KMS-11 (cell line): ENCODE data around the gene GPR75.

ENCODE experiments used
- H2AFZ ChIP-seq: fragments of 200-600 bp; sonication (generic); 2 replicates; pipeline ENCODE4 v1.6.1; 2016; ENCODE audit warnings: antibody characterized with exemption, mixed run types, low read depth
- H3K27ac ChIP-seq: fragments of 200-600 bp; sonication (generic); 2 replicates; pipeline ENCODE4 v1.6.1; 2016; ENCODE audit warnings: mild to moderate bottlenecking, mixed run types
- H3K27me3 ChIP-seq: fragments of 200-600 bp; sonication (generic); 2 replicates; pipeline ENCODE4 v1.6.1; 2017; ENCODE audit warnings: mild to moderate bottlenecking, low read depth, mixed run types, moderate library complexity; ENCODE audit not compliant: insufficient read depth
- H3K36me3 ChIP-seq: fragments of 200-600 bp; sonication (generic); 2 replicates; pipeline ENCODE4 v1.6.1; 2017; ENCODE audit warnings: mild to moderate bottlenecking, mixed run types; ENCODE audit not compliant: insufficient read depth
- H3K4me1 ChIP-seq: fragments of 200-600 bp; sonication (generic); 2 replicates; pipeline ENCODE4 v1.6.1; 2016; ENCODE audit warnings: mild to moderate bottlenecking, low read depth, mixed run types; ENCODE audit not compliant: poor library complexity, severe bottlenecking
- H3K4me2 ChIP-seq: fragments of 200-600 bp; sonication (generic); 2 replicates; pipeline ENCODE4 v1.7.0; 2016; ENCODE audit warnings: mild to moderate bottlenecking, mixed run types
- H3K4me3 ChIP-seq: fragments of 200-600 bp; sonication (generic); IDR thresholded peaks from 2 replicates; pipeline ENCODE4 v1.6.1; 2017; ENCODE audit warnings: low read depth, low read length, mixed read lengths; ENCODE audit not compliant: insufficient read depth
- H3K79me2 ChIP-seq: fragments of 200-600 bp; sonication (generic); 2 replicates; pipeline ENCODE4 v1.6.1; 2016; ENCODE audit warnings: low read depth, mixed run types; ENCODE audit not compliant: insufficient read depth
- H3K9ac ChIP-seq: fragments of 200-600 bp; sonication (generic); 2 replicates; pipeline ENCODE4 v1.6.1; 2016; ENCODE audit warnings: mild to moderate bottlenecking, mixed run types
- H4K20me1 ChIP-seq: fragments of 200-600 bp; sonication (generic); 2 replicates; pipeline ENCODE4 v1.6.1; 2016; ENCODE audit warnings: mild to moderate bottlenecking, mixed run types; ENCODE audit not compliant: insufficient read depth
- CTCF ChIP-seq: fragments of 200-600 bp; sonication (generic); conservative IDR thresholded peaks from 2 replicates; pipeline ENCODE4 v1.6.1; 2017; ENCODE audit warnings: low read depth, mild to moderate bottlenecking, antibody characterized with exemption, low read length, moderate library complexity, mixed read lengths

GPR75 gene

GRCh38 chr2:53881986-53882385, 22.2 kb upstream of the GPR75 start:
- Histone ChIP-seq H3K4me1 (no peaks in the 10 kb centered on the region), H3K79me2 (no peaks in the 10 kb centered on the region), H3K9ac (no peak overlapping the region), H3K27me3 (no peaks in the 10 kb centered on the region), H3K4me2 (no peak overlapping the region), H3K27ac (no peak overlapping the region), H4K20me1 (no peaks in the 10 kb centered on the region), H3K4me3 (no peak overlapping the region), H2AFZ (no peak overlapping the region), H3K36me3 (0 out of 2 replicates have a peak, but pooled peaks cover 3% of the 10 kb centered on the region)
- TF ChIP-seq CTCF: no peak

DNA sequence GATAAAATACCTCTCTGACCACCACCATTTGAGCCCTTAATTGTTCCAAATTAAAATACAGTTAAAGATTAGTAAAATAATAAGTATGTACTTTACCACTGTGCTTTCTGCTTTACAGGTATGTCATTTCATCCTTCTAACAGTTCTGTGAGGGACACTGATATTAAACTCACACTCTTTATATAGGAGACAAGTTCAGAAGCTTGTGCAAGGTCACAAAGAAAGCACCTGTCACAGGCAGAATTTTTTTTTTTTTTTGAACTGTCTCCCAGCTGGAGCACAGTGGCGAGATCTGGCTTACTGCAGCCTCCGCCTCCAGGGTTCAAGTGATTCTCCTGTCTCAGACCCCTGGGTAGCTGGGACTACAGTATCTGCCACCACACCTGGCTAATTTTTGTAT, 21.6 kb upstream of the GPR75 start:
- Histone ChIP-seq H3K4me2 (no peak overlapping the region), H3K79me2 (no peaks in the 10 kb centered on the region), H4K20me1 (no peaks in the 10 kb centered on the region), H3K4me1 (no peaks in the 10 kb centered on the region), H3K4me3 (no peak overlapping the region), H3K36me3 (0 out of 2 replicates have a peak, but pooled peaks cover 3% of the 10 kb centered on the region), H3K27ac (no peak overlapping the region), H3K9ac (no peak overlapping the region), H2AFZ (no peak overlapping the region), H3K27me3 (no peaks in the 10 kb centered on the region)
- no peak for TF ChIP-seq CTCF

GRCh38 chr2:53880756-53881155, 21.0 kb upstream of the GPR75 start:
- Histone ChIP-seq H3K4me2 (no peak overlapping the region), H3K9ac (no peak overlapping the region), H2AFZ (no peak overlapping the region), H3K27ac (no peak overlapping the region), H3K79me2 (no peaks in the 10 kb centered on the region), H3K36me3 (0 out of 2 replicates have a peak, but pooled peaks cover 3% of the 10 kb centered on the region), H3K4me1 (no peaks in the 10 kb centered on the region), H3K4me3 (no peak overlapping the region), H4K20me1 (no peaks in the 10 kb centered on the region), H3K27me3 (no peaks in the 10 kb centered on the region)
- no peak for TF ChIP-seq CTCF

- H2AFZ ChIP-seq: no peak overlapping the region
- TF ChIP-seq CTCF: no peak
- no peak overlapping the region for H3K27ac ChIP-seq
- no peak overlapping the region for H3K4me2 ChIP-seq
- H3K27me3 ChIP-seq: no peaks in the 10 kb centered on the region
- no peaks in the 10 kb centered on the region for H3K36me3 ChIP-seq
- no peak overlapping the region for H3K4me3 ChIP-seq
- H3K4me1 ChIP-seq: no peaks in the 10 kb centered on the region
- H3K79me2 ChIP-seq: no peaks in the 10 kb centered on the region
- no peaks in the 10 kb centered on the region for H4K20me1 ChIP-seq
- H3K9ac ChIP-seq: no peak overlapping the region
These were observed 17.8 kb upstream of the GPR75 start for GRCh38 chr2:53877556-53877955.

- no peak overlapping the region for H3K4me3 ChIP-seq
- H3K27ac ChIP-seq: no peak overlapping the region
- no peak overlapping the region for H2AFZ ChIP-seq
- H3K36me3 ChIP-seq: no peaks in the 10 kb centered on the region
- H3K79me2 ChIP-seq: no peaks in the 10 kb centered on the region
- H4K20me1 ChIP-seq: no peaks in the 10 kb centered on the region
- H3K27me3 ChIP-seq: no peaks in the 10 kb centered on the region
- H3K4me2 ChIP-seq: no peak overlapping the region
- no peak overlapping the region for H3K9ac ChIP-seq
- no peaks in the 10 kb centered on the region for H3K4me1 ChIP-seq
- TF ChIP-seq CTCF: no peak
These were observed 17.3 kb upstream of the GPR75 start for GRCh38 chr2:53877112-53877511.
